Measurements from ENCODE around the gene CORT.
"Not testable (repeated sequence)": the region's sequence is repeated elsewhere in the genome, so short reads cannot be mapped to it uniquely, and the experiment has no call there.

CORT gene

DNA sequence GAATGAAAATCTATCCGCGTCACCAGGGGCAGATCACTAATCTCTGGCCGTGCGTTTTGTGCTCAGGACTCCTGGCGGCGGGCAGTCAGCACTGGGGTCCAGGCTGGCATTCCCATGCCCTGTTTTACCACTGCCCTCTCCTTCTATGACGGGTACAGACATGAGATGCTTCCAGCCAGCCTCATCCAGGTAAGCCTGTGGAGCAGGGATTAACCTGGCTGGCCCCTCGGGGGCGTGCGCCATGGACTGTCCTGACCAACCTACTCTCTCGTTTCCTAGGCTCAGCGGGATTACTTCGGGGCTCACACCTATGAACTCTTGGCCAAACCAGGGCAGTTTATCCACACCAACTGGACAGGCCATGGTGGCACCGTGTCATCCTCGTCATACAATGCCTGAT is 30.5 kb upstream of the CORT start:
- no peak overlapping the region for H3K4me3 ChIP-seq (ENCODE audit: low read length)
- peaks cover 14% of the 10 kb centered on the region for H3K36me3 ChIP-seq (replicated peaks; ENCODE audit: insufficient read depth, low read length)
- H3K9me3 ChIP-seq (replicated peaks; ENCODE audit: insufficient read depth, low read length), result no peaks in the 10 kb centered on the region
- H3K79me2 ChIP-seq (ENCODE audit: low read length), result no peaks in the 10 kb centered on the region
- H3K4me1 ChIP-seq (ENCODE audit: low read length), result no peaks in the 10 kb centered on the region
- TF ChIP-seq, protein P1, sequence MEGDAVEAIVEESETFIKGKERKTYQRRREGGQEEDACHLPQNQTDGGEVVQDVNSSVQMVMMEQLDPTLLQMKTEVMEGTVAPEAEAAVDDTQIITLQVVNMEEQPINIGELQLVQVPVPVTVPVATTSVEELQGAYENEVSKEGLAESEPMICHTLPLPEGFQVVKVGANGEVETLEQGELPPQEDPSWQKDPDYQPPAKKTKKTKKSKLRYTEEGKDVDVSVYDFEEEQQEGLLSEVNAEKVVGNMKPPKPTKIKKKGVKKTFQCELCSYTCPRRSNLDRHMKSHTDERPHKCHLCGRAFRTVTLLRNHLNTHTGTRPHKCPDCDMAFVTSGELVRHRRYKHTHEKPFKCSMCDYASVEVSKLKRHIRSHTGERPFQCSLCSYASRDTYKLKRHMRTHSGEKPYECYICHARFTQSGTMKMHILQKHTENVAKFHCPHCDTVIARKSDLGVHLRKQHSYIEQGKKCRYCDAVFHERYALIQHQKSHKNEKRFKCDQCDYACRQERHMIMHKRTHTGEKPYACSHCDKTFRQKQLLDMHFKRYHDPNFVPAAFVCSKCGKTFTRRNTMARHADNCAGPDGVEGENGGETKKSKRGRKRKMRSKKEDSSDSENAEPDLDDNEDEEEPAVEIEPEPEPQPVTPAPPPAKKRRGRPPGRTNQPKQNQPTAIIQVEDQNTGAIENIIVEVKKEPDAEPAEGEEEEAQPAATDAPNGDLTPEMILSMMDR (IDR thresholded peaks at IDR 0.05; ENCODE audit: low read length), result no peak
- TF ChIP-seq EZH2 (optimal IDR thresholded peaks at IDR 0.05; ENCODE audit: low read depth, low read length) (no peak), EZH2phosphoT487 (IDR thresholded peaks at IDR 0.05; ENCODE audit: low read length) (no peak)
- no peaks in the 10 kb centered on the region for H4K20me1 ChIP-seq (ENCODE audit: insufficient read depth, low read length)
- H3K4me2 ChIP-seq (ENCODE audit: low read depth, low read length), result no peak overlapping the region
- no peaks in the 10 kb centered on the region for H3K9me2 ChIP-seq (replicated peaks; ENCODE audit: insufficient read depth, low read length)
- H3K27ac ChIP-seq (ENCODE audit: low read length), result no peak overlapping the region
- H3F3A ChIP-seq (ENCODE audit: insufficient read depth, low read length), result no peaks in the 10 kb centered on the region
- H3K27me3 ChIP-seq (replicated peaks; ENCODE audit: insufficient read depth, low read length), result no peaks in the 10 kb centered on the region
- no peak overlapping the region for H3K9ac ChIP-seq (ENCODE audit: low read length)
- H2AFZ ChIP-seq (ENCODE audit: low read length), result no peak overlapping the region
- DNase-seq, result no peak

DNA sequence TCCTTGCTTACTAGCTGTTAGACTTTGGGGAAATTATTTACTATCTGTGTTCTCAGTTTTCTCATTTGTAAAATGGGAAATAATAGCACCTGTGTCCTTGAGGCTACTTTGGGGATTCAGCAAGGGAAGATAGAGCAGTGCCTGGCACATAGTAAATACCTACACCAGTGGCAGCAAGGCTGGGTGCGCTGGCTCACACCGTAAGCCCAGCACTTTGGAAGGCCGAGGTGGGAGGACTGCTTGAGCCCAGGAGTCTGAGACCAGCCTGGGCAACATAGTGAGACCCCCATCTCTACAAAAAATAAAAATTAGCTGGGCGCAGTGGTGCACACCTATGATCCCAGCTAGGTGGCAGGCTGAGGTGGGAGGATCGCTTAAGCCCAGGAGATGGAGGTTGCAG is 28.2 kb upstream of the CORT start:
- no peak for DNase-seq
- no peaks in the 10 kb centered on the region for H3K27me3 ChIP-seq (replicated peaks; ENCODE audit: insufficient read depth, low read length)
- H3K9me2 ChIP-seq (replicated peaks; ENCODE audit: insufficient read depth, low read length), result no peaks in the 10 kb centered on the region
- no peak overlapping the region for H2AFZ ChIP-seq (ENCODE audit: low read length)
- H3K4me3 ChIP-seq (ENCODE audit: low read length), result no peak overlapping the region
- no peaks in the 10 kb centered on the region for H3K9me3 ChIP-seq (replicated peaks; ENCODE audit: insufficient read depth, low read length)
- no peaks in the 10 kb centered on the region for H3F3A ChIP-seq (ENCODE audit: insufficient read depth, low read length)
- no peaks in the 10 kb centered on the region for H3K4me1 ChIP-seq (ENCODE audit: low read length)
- H3K27ac ChIP-seq (ENCODE audit: low read length), result no peak overlapping the region
- H3K36me3 ChIP-seq (replicated peaks; ENCODE audit: insufficient read depth, low read length), result peaks cover 14% of the 10 kb centered on the region
- H3K9ac ChIP-seq (ENCODE audit: low read length), result no peak overlapping the region
- no peaks in the 10 kb centered on the region for H4K20me1 ChIP-seq (ENCODE audit: insufficient read depth, low read length)
- TF ChIP-seq, protein P1 (IDR thresholded peaks at IDR 0.05; ENCODE audit: low read length), result no peak
- TF ChIP-seq EZH2 (optimal IDR thresholded peaks at IDR 0.05; ENCODE audit: low read depth, low read length), result no peak
- no peak overlapping the region for H3K4me2 ChIP-seq (ENCODE audit: low read depth, low read length)
- H3K79me2 ChIP-seq (ENCODE audit: low read length), result no peaks in the 10 kb centered on the region

DNA sequence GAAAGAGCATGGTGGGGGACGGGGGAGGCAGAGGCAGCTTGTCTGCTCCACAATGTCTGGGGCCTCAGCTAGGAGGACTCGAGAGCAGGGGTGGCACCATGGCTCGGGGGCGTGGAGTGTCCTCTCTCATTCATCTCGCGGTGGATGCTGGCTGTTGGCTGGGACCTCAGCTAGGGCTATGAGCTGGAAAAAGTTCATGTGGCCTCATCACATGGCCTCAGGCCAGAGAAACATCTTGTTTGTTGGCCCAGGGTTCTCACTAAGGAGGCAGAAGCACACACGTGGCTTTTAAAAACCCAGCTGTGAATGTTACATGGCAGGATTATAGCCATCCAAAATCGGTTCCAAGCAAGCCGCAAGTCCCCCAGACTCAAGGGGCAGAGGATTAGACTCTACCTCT is 25.8 kb upstream of the CORT start:
- Histone ChIP-seq H3K36me3 (replicated peaks; ENCODE audit: insufficient read depth, low read length) (no peaks in the 10 kb centered on the region; the same call in 1 of the 2 replicates), H3K79me2 (ENCODE audit: low read length) (no peaks in the 10 kb centered on the region), H2AFZ (ENCODE audit: low read length) (no peak overlapping the region), H3F3A (ENCODE audit: insufficient read depth, low read length) (no peaks in the 10 kb centered on the region), H3K4me1 (ENCODE audit: low read length) (no peaks in the 10 kb centered on the region), H3K27me3 (replicated peaks; ENCODE audit: insufficient read depth, low read length) (no peaks in the 10 kb centered on the region), H4K20me1 (ENCODE audit: insufficient read depth, low read length) (no peaks in the 10 kb centered on the region), H3K9me2 (replicated peaks; ENCODE audit: insufficient read depth, low read length) (no peaks in the 10 kb centered on the region), H3K4me2 (ENCODE audit: low read depth, low read length) (no peak overlapping the region), H3K9ac (ENCODE audit: low read length) (no peak overlapping the region), H3K27ac (ENCODE audit: low read length) (no peak overlapping the region), H3K4me3 (ENCODE audit: low read length) (no peak overlapping the region), H3K9me3 (replicated peaks; ENCODE audit: insufficient read depth, low read length) (no peaks in the 10 kb centered on the region)
- no peak for DNase-seq
- TF ChIP-seq EZH2 (optimal IDR thresholded peaks at IDR 0.05; ENCODE audit: low read depth, low read length), result no peak

DNA sequence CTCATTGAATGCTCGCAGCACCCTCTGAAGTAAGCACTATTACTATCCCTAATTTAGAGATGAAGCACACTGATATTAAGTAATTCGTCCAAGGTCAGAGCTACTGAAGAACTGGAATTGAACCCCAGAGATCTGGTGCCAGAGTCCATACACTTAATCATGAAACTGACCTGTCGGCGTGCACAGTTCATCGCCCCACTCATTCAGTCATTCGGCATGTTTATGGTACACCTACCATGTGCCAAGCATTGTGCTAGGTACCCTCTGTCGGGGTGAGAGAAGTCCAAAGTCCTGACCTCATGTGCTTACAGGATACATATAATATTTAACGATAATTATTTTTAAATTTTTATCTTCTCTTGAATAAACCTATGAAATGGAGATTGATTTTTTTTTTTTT is 25.2 kb upstream of the CORT start:
- Histone ChIP-seq H3K36me3 (replicated peaks; ENCODE audit: insufficient read depth, low read length) (no peaks in the 10 kb centered on the region; the same call in 1 of the 2 replicates), H3K9ac (ENCODE audit: low read length) (no peak overlapping the region), H3K4me2 (ENCODE audit: low read depth, low read length) (no peak overlapping the region), H2AFZ (ENCODE audit: low read length) (no peak overlapping the region), H3F3A (ENCODE audit: insufficient read depth, low read length) (no peaks in the 10 kb centered on the region), H3K79me2 (ENCODE audit: low read length) (no peaks in the 10 kb centered on the region), H3K27me3 (replicated peaks; ENCODE audit: insufficient read depth, low read length) (no peaks in the 10 kb centered on the region), H3K9me3 (replicated peaks; ENCODE audit: insufficient read depth, low read length) (no peaks in the 10 kb centered on the region), H3K27ac (ENCODE audit: low read length) (no peak overlapping the region), H3K4me1 (ENCODE audit: low read length) (peaks cover 4% of the 10 kb centered on the region; the same call in 1 of the 2 replicates), H4K20me1 (ENCODE audit: insufficient read depth, low read length) (no peaks in the 10 kb centered on the region), H3K9me2 (replicated peaks; ENCODE audit: insufficient read depth, low read length) (no peaks in the 10 kb centered on the region), H3K4me3 (ENCODE audit: low read length) (no peak overlapping the region)
- TF ChIP-seq EZH2phosphoT487 (IDR thresholded peaks at IDR 0.05; ENCODE audit: low read length) (no peak), EZH2 (optimal IDR thresholded peaks at IDR 0.05; ENCODE audit: low read depth, low read length) (no peak)
- TF ChIP-seq, protein P1 (IDR thresholded peaks at IDR 0.05; ENCODE audit: low read length), result no peak
- no peak for DNase-seq

DNA sequence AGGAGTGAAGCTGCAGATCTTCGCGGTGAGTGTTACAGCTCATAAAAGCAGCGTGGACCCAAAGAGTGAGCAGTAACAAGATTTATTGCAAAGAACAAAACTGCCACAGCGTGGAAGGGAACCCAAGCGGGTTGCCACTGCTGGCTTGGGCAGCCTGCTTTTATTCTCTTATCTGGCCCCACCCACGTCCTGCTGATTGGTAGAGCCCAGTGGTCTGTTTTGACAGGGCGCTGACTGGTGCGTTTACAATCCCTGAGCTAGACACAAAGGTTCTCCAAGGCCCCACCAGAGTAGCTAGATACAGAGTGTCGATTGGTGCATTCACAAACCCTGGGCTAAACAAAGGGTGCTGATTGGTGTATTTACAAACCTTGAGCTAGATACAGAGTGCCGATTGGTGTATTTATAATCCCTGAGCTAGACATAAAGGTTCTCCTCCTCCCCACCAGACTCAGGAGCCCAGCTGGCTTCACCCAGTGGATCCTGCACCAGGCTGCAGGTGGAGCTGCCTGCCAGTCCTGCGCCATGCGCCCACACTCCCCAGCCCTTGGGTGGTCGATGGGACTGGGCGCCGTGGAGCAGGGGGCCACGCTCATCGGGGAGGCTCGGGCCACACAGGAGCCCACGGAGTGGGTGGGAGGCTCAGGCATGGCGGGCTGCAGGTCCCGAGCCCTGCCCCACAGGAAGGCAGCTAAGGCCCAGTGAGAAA is 23.9 kb upstream of the CORT start:
- H3K9me2 ChIP-seq (replicated peaks; ENCODE audit: insufficient read depth, low read length); DNase-seq; H3K9me3 ChIP-seq (replicated peaks; ENCODE audit: insufficient read depth, low read length); H3F3A ChIP-seq (ENCODE audit: insufficient read depth, low read length); H4K20me1 ChIP-seq (ENCODE audit: insufficient read depth, low read length); H3K27me3 ChIP-seq (replicated peaks; ENCODE audit: insufficient read depth, low read length); H3K4me1 ChIP-seq (ENCODE audit: low read length); H3K27ac ChIP-seq (ENCODE audit: low read length); H3K79me2 ChIP-seq (ENCODE audit: low read length); H3K4me2 ChIP-seq (ENCODE audit: low read depth, low read length); H2AFZ ChIP-seq (ENCODE audit: low read length); H3K36me3 ChIP-seq (replicated peaks; ENCODE audit: insufficient read depth, low read length); H3K9ac ChIP-seq (ENCODE audit: low read length); H3K4me3 ChIP-seq (ENCODE audit: low read length): not testable (repeated sequence)
